ENCODE results near the gene CISD1.

- no peak for TF ChIP-seq CTCF (IDR thresholded peaks at IDR 0.05)
- no peak for TF ChIP-seq POLR2A (IDR thresholded peaks at IDR 0.05)
Observed at GRCh38 chr10:58281092-58281752, 12.3 kb downstream of the CISD1 start.
